ENCODE data around the gene SUPT3H.

The SUPT3H gene

DNA sequence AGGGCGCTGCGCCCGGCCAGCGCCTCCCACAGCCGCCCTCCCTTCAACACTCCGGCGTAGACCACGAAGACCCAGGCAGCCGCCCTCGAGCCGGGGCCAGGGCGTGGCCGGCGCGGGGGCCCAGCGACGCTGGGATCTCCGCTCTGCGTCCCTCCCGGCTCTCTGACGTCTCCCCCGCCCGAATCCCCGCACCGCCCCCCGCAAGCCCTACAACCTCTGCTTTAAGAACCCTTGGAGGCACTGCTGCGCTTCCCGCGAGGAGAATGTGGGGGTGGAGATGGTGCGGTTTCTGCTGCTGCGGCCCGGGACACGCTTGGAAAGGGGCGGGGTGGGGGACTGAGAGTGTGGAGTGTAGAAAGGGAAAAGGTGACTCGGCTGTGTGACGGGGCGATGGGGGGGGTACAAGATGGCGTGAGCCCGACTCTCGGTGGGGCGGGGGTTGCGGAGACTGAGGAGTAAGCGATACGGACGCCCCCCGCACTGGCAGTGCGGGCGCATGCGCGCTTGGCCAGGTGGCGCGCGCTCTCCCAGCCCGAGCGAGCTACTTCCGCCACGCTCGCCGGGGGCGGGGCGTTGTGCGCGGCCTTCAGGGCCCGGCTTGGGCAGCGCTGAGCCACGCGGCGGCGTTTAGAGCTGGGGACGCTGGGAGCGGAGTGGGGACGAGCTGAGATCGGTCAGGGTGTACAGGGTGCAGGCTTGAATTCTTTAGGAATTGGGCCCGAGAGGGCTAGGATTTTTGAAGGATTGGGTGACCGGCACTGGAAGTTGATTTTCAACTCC lies at the start of gene SUPT3H:
SUPT3H (minus strand) TSS at position 381 of the 780 bp plus-strand sequence.
- Mint-ChIP-seq H3K27me3 (no peaks in the 10 kb centered on the region), H3K4me3 (peak within 1 kb of the TSS; percentile 88), H3K27ac (peak within 1 kb of the TSS; percentile 99), H3K4me1 (peaks cover 35% of the 10 kb centered on the region), H3K9me3 (no peaks in the 10 kb centered on the region), H3K36me3 (ENCODE audit: low read depth) (peaks cover 4% of the 10 kb centered on the region)
- ATAC-seq (peak; percentile 91), DNase-seq (peak; percentile 94)

DNA sequence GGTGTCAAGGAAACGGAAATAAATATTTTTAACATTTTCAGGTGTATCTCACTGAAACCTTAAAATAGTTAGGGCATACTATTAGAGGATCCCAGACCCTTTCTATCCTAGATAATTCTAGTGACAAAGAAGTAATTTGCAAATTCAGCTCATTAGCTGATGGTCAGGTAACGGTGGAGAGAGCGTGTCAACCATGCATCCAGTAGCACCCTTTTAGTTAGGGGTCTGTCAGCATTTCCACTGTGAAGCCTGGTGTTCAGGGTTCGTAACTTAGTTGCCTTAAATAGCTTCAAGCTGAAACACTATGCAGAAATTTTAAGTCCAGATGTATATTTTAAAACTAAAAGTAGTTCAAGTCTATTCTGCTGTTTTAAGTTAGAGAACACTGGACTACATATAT lies 48.5 kb upstream of the SUPT3H start:
- H3K27ac Mint-ChIP-seq: peak overlapping the region; percentile 63
- ATAC-seq: no peak
- peaks cover 60% of the 10 kb centered on the region for H3K4me1 Mint-ChIP-seq
- H3K4me3 Mint-ChIP-seq: peak overlapping the region; percentile 24
- peaks cover 10% of the 10 kb centered on the region for H3K27me3 Mint-ChIP-seq
- peaks cover 27% of the 10 kb centered on the region for H3K36me3 Mint-ChIP-seq (ENCODE audit: low read depth)
- no peak for DNase-seq
- no peaks in the 10 kb centered on the region for H3K9me3 Mint-ChIP-seq

DNA sequence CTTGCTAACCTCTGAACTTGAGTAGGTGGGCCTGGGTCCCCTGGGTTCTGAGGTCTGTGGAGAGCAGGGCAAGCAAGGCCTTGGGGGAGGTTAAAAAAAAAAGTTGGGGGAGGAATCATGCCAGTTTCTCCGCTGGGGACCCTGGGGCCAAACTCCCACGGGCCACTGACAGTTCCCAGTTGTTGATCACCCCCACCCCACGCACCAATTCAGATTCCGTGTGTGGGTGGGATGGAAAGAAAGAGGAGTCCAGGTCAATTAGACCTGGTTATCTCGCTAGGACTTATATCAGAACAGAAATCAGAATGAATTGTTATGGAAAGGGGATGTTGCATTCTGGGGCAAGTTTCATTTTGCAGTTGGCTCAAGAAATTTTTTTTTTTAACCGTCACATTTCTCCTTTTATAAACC lies 46.7 kb upstream of the SUPT3H start:
- H3K4me1 Mint-ChIP-seq: peaks cover 62% of the 10 kb centered on the region
- DNase-seq (peak; percentile 36), ATAC-seq (no peak)
- peak overlapping the region; percentile 97 for H3K4me3 Mint-ChIP-seq
- peaks cover 26% of the 10 kb centered on the region for H3K36me3 Mint-ChIP-seq (ENCODE audit: low read depth)
- no peaks in the 10 kb centered on the region for H3K9me3 Mint-ChIP-seq
- H3K27me3 Mint-ChIP-seq: peaks cover 15% of the 10 kb centered on the region
- peak overlapping the region; percentile 88 for H3K27ac Mint-ChIP-seq

DNA sequence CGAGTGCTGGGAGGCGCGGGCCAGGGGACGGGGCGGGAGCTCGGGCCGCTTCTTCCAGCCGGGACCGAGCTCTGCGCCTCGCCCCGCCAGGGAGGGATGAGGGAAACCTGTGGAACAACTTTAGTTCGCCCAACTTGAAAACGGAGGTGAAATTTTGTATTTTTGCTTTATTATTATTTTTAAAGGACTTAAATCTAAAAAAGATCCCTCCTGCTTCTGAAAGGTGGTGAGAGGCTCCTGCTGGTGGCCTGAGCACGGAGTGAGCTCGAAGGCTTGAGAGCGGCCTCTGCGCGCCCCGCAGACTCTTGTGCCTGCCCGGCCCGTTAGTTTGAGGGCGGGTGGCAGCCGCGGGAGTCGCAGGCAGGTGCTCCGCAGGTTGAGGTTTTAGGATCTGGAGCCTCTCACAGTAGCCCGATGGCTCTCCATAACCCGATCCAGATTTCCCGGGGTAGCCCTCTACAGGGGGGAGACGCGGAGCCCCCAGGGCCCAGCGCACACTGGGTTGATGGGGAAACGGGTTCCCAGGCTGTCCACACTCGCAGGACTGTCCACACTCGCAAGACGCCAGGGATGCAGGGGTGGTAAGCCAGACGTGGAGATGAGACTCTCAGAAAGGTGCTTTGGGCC lies 46.2 kb upstream of the SUPT3H start:
- Mint-ChIP-seq H3K27ac (peak overlapping the region; percentile 88), H3K9me3 (no peaks in the 10 kb centered on the region), H3K4me1 (peaks cover 61% of the 10 kb centered on the region), H3K27me3 (peaks cover 18% of the 10 kb centered on the region), H3K36me3 (ENCODE audit: low read depth) (peaks cover 23% of the 10 kb centered on the region), H3K4me3 (peak overlapping the region; percentile 97)
- no peak for ATAC-seq
- peak; percentile 36 for DNase-seq

DNA sequence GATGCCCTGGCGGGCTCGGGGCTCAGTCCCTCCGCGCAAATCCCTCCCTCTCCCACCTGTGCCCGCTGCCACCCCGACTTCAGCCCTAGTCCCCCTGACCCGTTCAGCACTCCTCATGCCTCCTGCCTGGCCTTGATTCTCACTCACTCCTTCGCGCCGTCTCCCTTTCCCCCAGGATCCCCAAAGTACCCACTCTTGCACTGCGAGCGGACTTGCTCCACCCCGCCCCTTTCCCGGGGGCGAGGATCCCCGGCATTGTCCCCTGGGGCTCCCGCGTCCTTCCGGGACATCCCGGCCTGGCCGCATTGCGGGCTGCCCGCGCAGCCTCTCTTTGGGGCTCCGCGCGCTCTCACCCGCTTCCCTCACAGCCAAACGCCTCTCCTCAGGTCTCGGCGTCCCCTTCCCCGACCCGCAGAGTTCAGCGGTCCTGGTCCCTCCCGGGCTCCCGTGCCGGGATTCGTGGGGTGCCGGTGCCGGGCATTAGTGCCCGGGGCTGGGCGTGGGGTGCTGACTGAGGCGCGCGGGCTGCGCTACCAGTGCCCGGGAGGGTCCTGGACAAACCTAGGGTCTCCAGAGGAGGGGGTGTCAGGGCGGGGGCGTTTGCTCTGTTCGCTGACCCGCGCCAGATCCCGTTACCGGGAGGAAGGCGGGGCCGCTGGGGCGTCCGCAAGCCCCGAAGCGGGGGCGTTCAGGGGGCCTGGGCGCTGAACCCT lies 45.5 kb upstream of the SUPT3H start:
- Mint-ChIP-seq H3K9me3 (no peaks in the 10 kb centered on the region), H3K36me3 (ENCODE audit: low read depth) (peaks cover 18% of the 10 kb centered on the region), H3K27ac (peak overlapping the region; percentile 95), H3K4me3 (peak overlapping the region; percentile 97), H3K27me3 (peaks cover 16% of the 10 kb centered on the region), H3K4me1 (peaks cover 62% of the 10 kb centered on the region)
- DNase-seq (peak; percentile 54), ATAC-seq (peak; percentile 12)

DNA sequence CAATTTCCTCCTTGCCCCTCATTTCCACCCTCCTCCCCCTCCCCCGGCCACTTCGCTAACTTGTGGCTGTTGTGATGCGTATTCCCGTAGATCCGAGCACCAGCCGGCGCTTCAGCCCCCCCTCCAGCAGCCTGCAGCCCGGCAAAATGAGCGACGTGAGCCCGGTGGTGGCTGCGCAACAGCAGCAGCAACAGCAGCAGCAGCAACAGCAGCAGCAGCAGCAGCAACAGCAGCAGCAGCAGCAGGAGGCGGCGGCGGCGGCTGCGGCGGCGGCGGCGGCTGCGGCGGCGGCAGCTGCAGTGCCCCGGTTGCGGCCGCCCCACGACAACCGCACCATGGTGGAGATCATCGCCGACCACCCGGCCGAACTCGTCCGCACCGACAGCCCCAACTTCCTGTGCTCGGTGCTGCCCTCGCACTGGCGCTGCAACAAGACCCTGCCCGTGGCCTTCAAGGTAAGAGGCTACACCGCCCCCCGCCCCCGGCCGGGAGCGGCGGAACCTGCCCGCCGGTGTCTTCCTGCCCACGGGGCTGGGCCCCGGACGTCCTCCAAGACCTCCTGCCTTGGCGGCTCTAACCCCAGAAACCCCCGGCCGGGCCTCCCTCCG lies 44.9 kb upstream of the SUPT3H start:
- Mint-ChIP-seq H3K4me3 (peak overlapping the region; percentile 97), H3K36me3 (ENCODE audit: low read depth) (peaks cover 16% of the 10 kb centered on the region), H3K9me3 (no peaks in the 10 kb centered on the region), H3K4me1 (peaks cover 60% of the 10 kb centered on the region), H3K27me3 (peaks cover 16% of the 10 kb centered on the region), H3K27ac (peak overlapping the region; percentile 95)
- peak; percentile 3 for ATAC-seq
- DNase-seq: peak; percentile 55

DNA sequence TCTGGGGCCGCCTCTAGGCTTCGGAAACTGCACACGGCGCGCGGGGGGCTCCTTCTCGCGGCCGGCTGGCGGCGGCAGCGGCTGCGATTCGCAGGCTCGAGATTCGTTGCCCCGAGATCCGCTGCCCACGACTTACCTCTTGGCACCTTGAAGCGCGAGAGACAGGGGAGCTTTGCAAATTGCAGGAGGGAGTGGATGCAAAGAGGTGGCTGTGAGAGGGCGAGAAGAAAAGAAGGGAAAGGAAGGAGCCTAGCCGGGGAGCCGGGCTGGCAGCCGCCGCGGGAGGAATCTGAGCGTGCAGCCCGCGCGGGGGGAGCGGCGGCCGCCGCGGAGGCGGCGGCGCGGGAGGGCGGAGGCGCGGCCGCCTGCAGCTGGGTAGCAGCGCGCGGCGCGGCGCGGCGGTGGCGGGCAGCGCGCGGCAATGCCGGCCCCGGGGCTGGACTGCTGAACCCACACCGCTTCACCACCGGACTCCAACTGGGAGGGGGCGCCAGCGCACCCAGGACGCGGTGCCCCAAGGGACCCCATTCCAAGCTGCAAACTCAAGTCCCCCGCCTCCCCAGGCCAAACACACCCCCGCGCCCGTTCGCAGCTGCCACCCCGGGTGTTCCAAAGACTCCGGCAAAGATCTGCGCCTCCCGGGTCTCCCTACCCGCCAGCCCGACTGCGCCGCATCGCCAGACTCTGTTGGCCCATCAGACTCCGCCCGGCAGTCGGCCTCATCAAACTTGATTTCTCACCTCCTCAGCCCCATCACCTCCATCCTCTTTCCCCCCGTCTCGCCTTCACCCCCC lies 44.2 kb upstream of the SUPT3H start:
- Mint-ChIP-seq H3K27ac (peak overlapping the region; percentile 95), H3K9me3 (no peaks in the 10 kb centered on the region), H3K4me3 (peak overlapping the region; percentile 97), H3K4me1 (peaks cover 64% of the 10 kb centered on the region), H3K36me3 (ENCODE audit: low read depth) (peaks cover 16% of the 10 kb centered on the region), H3K27me3 (peaks cover 16% of the 10 kb centered on the region)
- DNase-seq (peak; percentile 61), ATAC-seq (peak; percentile 7)

DNA sequence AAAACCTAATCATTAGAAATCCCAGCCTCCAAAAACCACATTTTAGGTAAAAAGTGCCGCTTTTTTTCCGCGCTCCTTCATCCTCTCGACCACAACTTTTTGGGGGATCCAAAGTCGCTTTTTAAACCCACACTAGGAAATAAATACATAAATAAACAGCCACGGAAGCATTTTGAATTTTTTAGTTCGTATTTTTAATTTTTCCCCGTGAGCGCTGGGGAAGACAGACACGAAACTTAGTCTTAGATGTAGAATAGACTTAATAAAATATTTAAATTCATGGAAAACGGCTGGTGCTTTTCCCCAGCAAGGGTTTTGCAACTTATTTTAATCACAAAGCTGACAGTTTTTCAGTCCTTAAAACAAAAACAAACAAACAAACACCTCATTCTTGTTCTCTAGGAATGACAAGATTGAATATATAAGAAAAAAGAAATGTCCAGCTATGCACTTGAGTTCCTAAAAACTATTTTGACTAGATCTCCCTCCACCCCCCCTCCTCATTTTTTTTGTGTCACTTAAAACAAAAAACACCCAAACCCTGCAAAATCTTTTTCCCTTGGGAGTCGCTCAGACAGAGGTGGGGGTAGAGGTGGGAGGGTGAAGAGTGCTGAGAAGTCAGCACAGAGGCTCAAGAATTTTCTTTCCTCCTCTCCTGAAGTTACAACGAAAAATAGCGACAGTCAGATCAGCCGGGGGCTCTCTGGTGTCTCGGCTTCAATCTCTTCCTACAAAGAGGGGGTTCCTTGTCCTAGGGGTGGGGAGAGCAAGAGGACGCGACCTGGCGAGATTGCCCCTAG lies 43.4 kb upstream of the SUPT3H start:
- Mint-ChIP-seq H3K27ac (peak overlapping the region; percentile 92), H3K4me1 (peaks cover 68% of the 10 kb centered on the region), H3K9me3 (no peaks in the 10 kb centered on the region), H3K27me3 (peaks cover 17% of the 10 kb centered on the region), H3K36me3 (ENCODE audit: low read depth) (peaks cover 16% of the 10 kb centered on the region), H3K4me3 (peak overlapping the region; percentile 97)
- DNase-seq: no peak
- no peak for ATAC-seq

DNA sequence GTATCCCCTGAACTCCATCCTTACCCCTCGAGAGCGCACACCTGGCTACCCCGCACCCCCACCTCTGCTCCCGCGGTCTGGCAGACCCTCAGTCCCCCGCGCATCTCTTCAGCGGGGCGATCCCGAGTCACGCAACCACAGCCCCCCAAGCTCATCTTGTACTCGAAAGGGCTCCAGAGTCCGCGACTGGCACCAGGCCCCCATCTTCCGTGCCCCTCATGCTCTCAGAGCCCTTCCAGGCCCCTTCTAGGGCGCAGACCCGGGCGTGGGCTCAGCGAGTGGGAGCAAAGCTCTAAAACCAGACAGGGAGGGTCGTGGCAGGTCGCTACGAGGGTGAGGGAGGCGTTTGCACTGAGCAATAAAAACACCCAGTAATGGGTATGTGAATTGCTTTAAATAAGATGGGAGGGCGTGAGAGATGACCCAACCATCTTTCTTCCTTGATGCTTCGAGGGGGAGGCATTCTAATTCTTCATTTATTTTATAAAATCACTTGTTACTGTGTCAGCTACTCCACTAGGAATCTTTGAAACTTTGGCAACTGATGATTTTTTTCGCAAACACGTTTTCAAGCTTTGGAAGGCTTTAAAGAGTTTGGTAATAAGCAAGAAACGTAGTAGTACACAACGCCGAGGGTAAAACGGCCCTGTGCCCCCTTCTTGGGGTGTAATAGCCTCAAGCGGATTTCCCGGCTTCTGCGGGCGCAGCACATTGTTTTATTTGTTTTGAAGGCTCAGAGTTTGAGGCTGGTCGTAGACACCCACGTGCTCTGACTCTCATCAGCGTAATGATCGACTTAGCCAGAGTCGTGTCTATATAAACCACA lies 42.6 kb upstream of the SUPT3H start:
- Mint-ChIP-seq H3K9me3 (no peaks in the 10 kb centered on the region), H3K4me3 (peak overlapping the region; percentile 97), H3K27me3 (peaks cover 21% of the 10 kb centered on the region), H3K4me1 (peaks cover 68% of the 10 kb centered on the region), H3K36me3 (ENCODE audit: low read depth) (peaks cover 16% of the 10 kb centered on the region), H3K27ac (peak overlapping the region; percentile 92)
- ATAC-seq (peak; percentile 31), DNase-seq (peak; percentile 61)

DNA sequence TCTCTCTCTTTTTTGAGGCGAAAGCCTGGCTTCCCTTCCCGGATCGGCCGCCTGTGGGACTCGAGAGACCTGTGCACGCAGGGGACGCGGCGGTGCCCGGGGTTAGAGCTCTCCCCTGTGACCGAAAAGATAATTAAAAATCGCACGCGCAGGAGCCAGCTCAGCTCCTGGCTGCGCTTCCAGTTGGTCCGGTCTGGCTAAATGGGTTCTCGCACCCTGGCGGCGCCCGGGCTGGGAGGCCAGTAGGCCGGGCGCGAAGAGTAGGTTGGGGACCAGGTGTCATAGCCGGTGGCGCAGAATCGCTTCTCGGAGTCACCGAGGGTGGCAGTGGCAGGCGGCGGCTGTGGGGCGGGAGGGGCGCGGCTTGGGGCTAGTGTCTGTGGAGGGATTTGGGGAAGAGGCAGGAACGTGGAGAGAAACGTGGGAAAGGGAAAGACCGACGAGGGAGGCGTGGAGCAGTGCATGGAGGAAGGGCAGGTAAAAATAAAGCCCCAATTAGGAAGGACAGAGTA lies 41.9 kb upstream of the SUPT3H start:
- ATAC-seq (peak; percentile 34), DNase-seq (peak; percentile 69)
- H3K27ac Mint-ChIP-seq: peak overlapping the region; percentile 92
- H3K4me3 Mint-ChIP-seq: peak overlapping the region; percentile 97
- no peaks in the 10 kb centered on the region for H3K9me3 Mint-ChIP-seq
- H3K36me3 Mint-ChIP-seq (ENCODE audit: low read depth): peaks cover 12% of the 10 kb centered on the region
- H3K27me3 Mint-ChIP-seq: peaks cover 20% of the 10 kb centered on the region
- H3K4me1 Mint-ChIP-seq: peaks cover 62% of the 10 kb centered on the region

DNA sequence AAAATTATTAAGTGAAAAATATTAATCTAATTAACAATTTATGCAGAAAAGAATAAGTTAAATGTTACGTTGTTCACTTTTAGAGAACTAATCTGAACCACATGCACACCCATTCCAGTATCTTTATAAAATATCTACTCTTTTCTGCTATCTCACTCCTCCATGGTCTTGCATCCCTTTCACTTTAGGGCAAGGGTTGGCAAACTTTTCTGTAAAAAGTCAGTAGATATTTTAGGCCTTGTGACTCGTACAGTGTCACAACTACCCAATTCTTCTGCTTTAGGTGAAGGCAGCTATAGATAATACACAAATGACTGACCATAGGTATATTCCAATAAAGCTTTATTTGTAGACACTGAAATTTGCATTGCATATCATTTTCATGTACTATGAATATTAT lies 39.7 kb upstream of the SUPT3H start:
- no peak for ATAC-seq
- Mint-ChIP-seq H3K9me3 (no peaks in the 10 kb centered on the region), H3K4me1 (peaks cover 54% of the 10 kb centered on the region), H3K4me3 (no peak overlapping the region), H3K27me3 (peaks cover 18% of the 10 kb centered on the region), H3K27ac (no peak overlapping the region), H3K36me3 (ENCODE audit: low read depth) (peaks cover 9% of the 10 kb centered on the region)
- no peak for DNase-seq

DNA sequence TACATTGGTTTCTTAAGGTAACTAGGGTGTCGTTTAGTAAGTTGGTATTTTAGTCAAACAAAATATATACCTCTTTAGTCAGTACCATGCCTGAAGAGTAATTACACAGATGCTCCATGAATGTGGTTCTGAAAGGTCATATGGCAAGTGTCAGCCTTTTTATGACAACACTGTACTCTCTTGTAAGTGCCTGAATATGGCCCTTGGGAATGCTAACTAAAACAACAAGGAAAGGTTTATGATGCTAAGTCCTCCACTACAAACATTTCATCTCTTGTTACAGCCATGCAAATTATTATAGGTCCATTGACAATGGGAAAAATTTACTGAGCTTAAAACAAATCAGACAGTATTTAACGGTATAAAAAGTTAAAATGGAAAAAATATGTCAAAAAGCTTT lies 39.0 kb upstream of the SUPT3H start:
- Mint-ChIP-seq H3K27ac (peak overlapping the region; percentile 27), H3K4me3 (no peak overlapping the region), H3K9me3 (no peaks in the 10 kb centered on the region), H3K27me3 (peaks cover 17% of the 10 kb centered on the region), H3K36me3 (ENCODE audit: low read depth) (peaks cover 9% of the 10 kb centered on the region), H3K4me1 (peaks cover 54% of the 10 kb centered on the region)
- DNase-seq: no peak
- peak; percentile 45 for ATAC-seq

Data from activated naive CD8-positive, alpha-beta T cell treated with anti-CD3 and anti-CD28 coated beads, Interleukin-2, amount 50 U/mL, for 24 hours (primary cell).